Measurements from ENCODE around the gene CNTD1.

The CNTD1 gene

GRCh38 chr17:42803074-42803883, 4.6 kb downstream of the CNTD1 start:
- no peak for DNase-seq (ENCODE audit: low spot score)

- no peak for DNase-seq (ENCODE audit: low spot score)
Measured at GRCh38 chr17:42804918-42805367, 6.3 kb downstream of the CNTD1 start.

GRCh38 chr17:42806249-42806648, 7.6 kb downstream of the CNTD1 start:
- DNase-seq (ENCODE audit: low spot score), result no peak

GRCh38 chr17:42809250-42809649, 10.6 kb downstream of the CNTD1 start:
- DNase-seq (ENCODE audit: low spot score), result no peak

- DNase-seq (ENCODE audit: low spot score), result no peak
Measured at GRCh38 chr17:42814633-42815399, 16.2 kb downstream of the CNTD1 start.

- no peak for DNase-seq (ENCODE audit: low spot score)
Measured at GRCh38 chr17:42817866-42818265, 19.2 kb downstream of the CNTD1 start.

GRCh38 chr17:42818379-42818778, 19.7 kb downstream of the CNTD1 start:
- DNase-seq (ENCODE audit: low spot score), result no peak

GRCh38 chr17:42819939-42820535, 21.4 kb downstream of the CNTD1 start:
- peak; percentile 62 for DNase-seq (ENCODE audit: low spot score)

- DNase-seq (ENCODE audit: low spot score), result no peak
Measured at GRCh38 chr17:42821176-42821575, 22.5 kb downstream of the CNTD1 start.

GRCh38 chr17:42827472-42827871, 28.8 kb downstream of the CNTD1 start:
- no peak for DNase-seq (ENCODE audit: low spot score)

- DNase-seq (ENCODE audit: low spot score), result no peak
Measured at GRCh38 chr17:42830971-42831370, 32.3 kb downstream of the CNTD1 start.

GRCh38 chr17:42832213-42832933, 33.7 kb downstream of the CNTD1 start:
- DNase-seq (ENCODE audit: low spot score), result no peak

GRCh38 chr17:42832934-42833766, 34.5 kb downstream of the CNTD1 start, which contains the start of gene PSME3:
Gene PSME3 (plus strand): TSS chr17:42833397. CDS start chr17:42833632, 235 bp downstream.
- DNase-seq (ENCODE audit: low spot score), result peak; percentile 91

- DNase-seq (ENCODE audit: low spot score), result no peak
Measured at GRCh38 chr17:42833767-42834422, 35.2 kb downstream of the CNTD1 start.

- DNase-seq (ENCODE audit: low spot score), result no peak
Measured at GRCh38 chr17:42835732-42836131, 37.1 kb downstream of the CNTD1 start.

GRCh38 chr17:42841975-42842685, 43.5 kb downstream of the CNTD1 start:
- no peak for DNase-seq (ENCODE audit: low spot score)

- DNase-seq (ENCODE audit: low spot score), result peak; percentile 57
Measured at GRCh38 chr17:42843358-42843934, 44.8 kb downstream of the CNTD1 start.

GRCh38 chr17:42844271-42844670, 45.6 kb downstream of the CNTD1 start, which contains the start of gene AOC2:
Gene AOC2 (plus strand): TSS chr17:42844580. CDS start chr17:42844627, 47 bp downstream.
- DNase-seq (ENCODE audit: low spot score), result no peak

All from SK-N-DZ (cell line).